ENCODE data around the gene IGDCC3.

IGDCC3 gene

DNA sequence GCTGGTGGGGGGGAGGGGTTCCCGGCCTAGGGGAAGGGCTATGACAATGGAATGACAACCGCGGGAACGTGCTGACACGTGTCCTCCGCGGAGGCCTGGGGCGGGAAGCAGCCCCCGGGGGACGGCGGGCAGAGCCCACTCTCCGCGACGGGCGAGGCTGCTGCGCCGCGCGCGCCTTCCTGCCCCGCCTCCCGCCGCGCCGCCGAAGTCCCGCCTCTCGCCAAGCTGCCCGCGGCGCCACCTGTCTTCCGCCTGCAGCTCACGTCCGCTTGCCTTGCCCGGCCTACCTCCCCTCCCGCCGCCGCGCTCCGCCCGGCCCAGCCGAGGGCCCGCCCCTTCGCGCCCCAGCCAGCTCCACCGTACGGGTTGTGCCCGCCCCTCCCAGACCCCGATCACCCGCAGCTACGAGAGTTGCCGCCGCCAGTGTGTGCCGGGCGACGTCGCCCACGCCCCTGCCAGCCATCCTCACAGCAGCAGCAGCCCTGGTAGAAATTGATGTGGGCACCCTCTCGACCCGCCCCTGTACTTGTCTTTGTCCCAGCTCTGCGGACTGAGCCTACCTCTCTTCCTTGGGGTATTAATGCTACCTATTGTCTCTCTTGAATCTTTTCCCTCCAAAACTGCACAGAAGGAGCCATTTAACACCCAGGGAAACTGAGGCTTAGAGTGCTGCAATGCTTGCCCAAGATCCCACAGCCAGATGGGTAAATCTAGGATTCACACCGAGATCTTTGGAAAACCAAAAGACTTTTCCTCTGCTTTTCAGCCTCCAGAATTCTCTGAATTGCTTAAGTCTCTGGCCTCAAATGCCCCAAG, 90.9 kb downstream of the IGDCC3 start, which contains the start of gene PARP16:
TSS of gene PARP16 (minus strand) at position 180 of the 816 bp plus-strand sequence. CDS start 457 bp downstream, outside the sequence.
- DNase-seq (ENCODE audit: low read depth): peak; percentile 96
- peak; percentile 29 for TF ChIP-seq CTCF (IDR thresholded peaks at IDR 0.05; ENCODE audit: insufficient read depth, low read depth, low read length, missing control alignments)
- H3K4me3 ChIP-seq (ENCODE audit: low read depth, low read length): peak within 1 kb of the TSS; percentile 77

- DNase-seq (ENCODE audit: low read depth): peak; percentile 58
- no peak for TF ChIP-seq CTCF (IDR thresholded peaks at IDR 0.05; ENCODE audit: insufficient read depth, low read depth, low read length, missing control alignments)
- peak overlapping the region; percentile 65 for H3K4me3 ChIP-seq (ENCODE audit: low read depth, low read length)
These were observed 91.6 kb downstream of the IGDCC3 start for GRCh38 chr15:65286069-65286703.

DNA sequence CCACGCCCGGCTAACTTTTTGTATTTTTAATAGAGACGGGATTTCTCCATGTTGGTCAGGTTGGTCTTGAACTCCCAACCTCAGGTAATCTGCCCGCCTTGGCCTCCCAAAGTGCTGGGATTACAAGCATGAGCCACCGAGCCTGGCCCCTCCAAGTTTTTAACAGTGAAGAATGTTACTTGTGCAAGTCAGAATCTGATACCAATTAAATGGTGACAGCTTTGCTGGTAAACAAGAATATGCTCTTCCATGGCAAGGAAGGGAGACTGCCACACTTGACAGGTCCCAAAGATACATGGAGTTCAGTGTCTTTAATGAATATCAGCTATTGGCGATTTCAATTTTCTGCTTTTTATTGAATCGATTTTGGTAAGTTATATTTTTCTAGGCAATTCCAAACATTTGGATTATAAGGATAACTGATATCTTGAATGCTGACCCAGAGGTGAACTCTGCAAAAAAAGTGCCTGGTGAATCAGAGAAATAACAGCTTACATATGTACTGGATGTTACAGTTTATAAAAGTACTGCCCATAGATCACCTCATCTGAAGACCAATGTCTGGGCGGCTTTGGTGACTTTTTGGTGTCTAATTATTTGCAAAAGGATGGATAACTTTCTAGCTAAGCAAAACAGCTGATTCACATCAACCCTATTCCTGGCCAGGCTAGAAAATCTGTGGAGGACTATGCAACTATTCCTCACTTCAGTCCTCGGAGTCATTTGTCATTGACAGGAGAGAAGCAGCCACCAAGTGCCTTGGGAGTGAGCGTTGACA, 92.3 kb downstream of the IGDCC3 start:
- TF ChIP-seq CTCF (IDR thresholded peaks at IDR 0.05; ENCODE audit: insufficient read depth, low read depth, low read length, missing control alignments): no peak
- H3K4me3 ChIP-seq (ENCODE audit: low read depth, low read length): peak overlapping the region; percentile 65
- no peak for DNase-seq (ENCODE audit: low read depth)

DNA sequence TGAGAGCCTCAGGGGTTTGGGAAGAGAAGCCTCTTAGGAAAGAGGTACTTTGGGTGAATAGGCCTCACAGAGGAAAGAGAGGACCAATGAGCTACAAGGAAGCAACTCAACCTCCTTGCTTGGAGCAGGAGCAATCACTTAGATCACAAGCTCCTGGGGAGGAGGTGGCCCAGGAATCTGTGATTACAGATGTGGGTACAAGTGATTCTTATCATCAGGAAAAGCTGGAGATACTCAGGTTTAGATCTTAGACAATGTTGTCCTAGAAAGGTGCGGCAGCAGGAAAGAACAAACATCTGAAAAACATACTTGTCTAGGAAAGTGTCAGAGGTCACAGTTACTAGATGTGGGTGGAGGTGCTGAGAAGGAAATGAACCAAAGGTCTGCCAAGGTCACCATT, 99.3 kb downstream of the IGDCC3 start:
- no peak for DNase-seq (ENCODE audit: low read depth)
- TF ChIP-seq CTCF (IDR thresholded peaks at IDR 0.05; ENCODE audit: insufficient read depth, low read depth, low read length, missing control alignments): no peak
- H3K4me3 ChIP-seq (ENCODE audit: low read depth, low read length): no peak overlapping the region
